ENCODE data around the gene FUCA1. TPM values are rescaled to one million over a fixed set of nuclear protein-coding genes. Genes with fewer than 3 reads are reported as not detected.
A peak's percentile ranks its signal among the peaks of the same experiment; 100 is the strongest.

Gene FUCA1
- total RNA-seq, 1 experiment from 2014 or later: 20.7 TPM

DNA sequence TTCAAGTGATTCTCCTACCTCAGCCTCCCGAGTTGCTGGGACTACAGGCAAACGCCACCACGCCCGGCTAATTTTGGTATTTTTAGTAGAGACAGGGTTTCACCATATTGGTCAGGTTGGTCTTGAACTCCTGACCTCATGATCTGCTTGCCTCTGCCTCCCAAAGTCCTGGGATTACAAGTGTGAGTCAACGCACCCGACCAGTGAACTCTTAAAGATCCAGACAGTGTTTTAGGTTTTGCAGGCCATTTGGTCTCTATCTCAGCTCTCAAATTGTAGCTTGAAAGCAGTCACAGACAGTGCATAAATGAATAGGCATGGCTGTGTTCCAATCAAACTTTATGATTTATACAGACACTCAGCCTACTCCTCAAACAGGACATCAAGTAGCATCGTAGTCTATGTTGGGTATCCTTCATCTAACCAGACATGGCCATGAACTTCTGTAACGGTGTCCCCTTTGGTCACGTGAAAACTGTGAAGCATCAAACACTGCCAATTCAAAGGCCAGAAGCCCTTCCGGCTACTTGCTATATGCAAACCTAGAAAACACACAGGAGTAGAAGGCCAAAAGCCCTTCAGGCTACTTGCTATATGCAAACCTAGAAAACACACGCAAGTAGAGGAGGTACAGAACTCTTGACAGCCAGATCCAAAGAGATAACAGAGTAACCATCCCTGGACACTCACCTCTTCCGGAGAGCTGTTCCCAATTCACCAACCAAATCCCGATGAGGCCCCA is 3.1 kb downstream of the FUCA1 start:
- ChIA-PET CTCF (no interaction called here), POLR2A (no interaction called here), RAD21 (ENCODE audit: low non-redundant PET in 1 of 2, low total read pairs in 2 of 2, uncharacterized antibody in 2 of 2, unreplicated experiment in 2 of 2) (no interaction called here)
- H3K9ac ChIP-seq (ENCODE audit: low read length): no peak overlapping the region
- H4K20me1 ChIP-seq (ENCODE audit: insufficient read depth): no peaks in the 10 kb centered on the region
- DNase-seq (ENCODE audit: low read depth, low spot score) (no peak), ATAC-seq (no peak)
- H3K9me3 ChIP-seq (ENCODE audit: control insufficient read depth in 1 of 2, insufficient read depth in 1 of 2, low read depth in 1 of 2, low read length in 2 of 2): no peaks in the 10 kb centered on the region
- peak overlapping the region in 1 of 2 experiments; percentile 7; a peak in 1 of 4 replicates for H3K4me3 ChIP-seq (replicated peaks in 1 of 2; ENCODE audit: low read depth in 1 of 2, low read length in 2 of 2)
- H2AFZ ChIP-seq (ENCODE audit: low read depth, low read length, poor library complexity, severe bottlenecking): no peak overlapping the region
- peaks cover 34 to 39% of the 10 kb centered on the region in 2 experiments for H3K4me1 ChIP-seq (ENCODE audit: control insufficient read depth in 1 of 2, insufficient read depth in 2 of 2, low read length in 2 of 2)
- H3K9me2 ChIP-seq (ENCODE audit: insufficient read depth): no peaks in the 10 kb centered on the region
- H3K4me2 ChIP-seq (ENCODE audit: low read length): peak overlapping the region; percentile 96
- TF ChIP-seq POLR2A (IDR thresholded peaks at IDR 0.05; ENCODE audit: borderline replicate concordance, extremely low read depth, insufficient read depth, insufficient read length): no peak
- TF ChIP-seq, protein P1, sequence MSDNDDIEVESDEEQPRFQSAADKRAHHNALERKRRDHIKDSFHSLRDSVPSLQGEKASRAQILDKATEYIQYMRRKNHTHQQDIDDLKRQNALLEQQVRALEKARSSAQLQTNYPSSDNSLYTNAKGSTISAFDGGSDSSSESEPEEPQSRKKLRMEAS (IDR thresholded peaks at IDR 0.05): no peak
- no peak for TF ChIP-seq TCF7L2 (IDR thresholded peaks at IDR 0.05; ENCODE audit: borderline replicate concordance, extremely low read depth, insufficient read depth, insufficient read length)
- TF ChIP-seq CBX3 (IDR thresholded peaks at IDR 0.05; ENCODE audit: low read depth): no peak
- no peak for TF ChIP-seq JUND (IDR thresholded peaks at IDR 0.05)
- TF ChIP-seq ELF1 (IDR thresholded peaks at IDR 0.05; ENCODE audit: borderline replicate concordance, low read depth): no peak
- TF ChIP-seq FOSL1 (IDR thresholded peaks at IDR 0.05; ENCODE audit: low read depth): no peak
- TF ChIP-seq ZNF274 (IDR thresholded peaks at IDR 0.05; ENCODE audit: low read depth, low read length): no peak
- no peak for TF ChIP-seq EZH2phosphoT487 (IDR thresholded peaks at IDR 0.05; ENCODE audit: borderline replicate concordance)
- TF ChIP-seq SP1 (IDR thresholded peaks at IDR 0.05; ENCODE audit: low read depth): no peak
- TF ChIP-seq REST (IDR thresholded peaks at IDR 0.05; ENCODE audit: low read depth): no peak
- intact Hi-C loops (cut with micrococcal nuclease): loop anchor here (5.0 kb wide), 1 partner anchor 93 kb away; no protein-coding TSS in a partner anchor
- no TSS peak for BruUV-seq (replicated peaks)
- H3K79me2 ChIP-seq (ENCODE audit: insufficient read depth, low read length): peaks cover 4% of the 10 kb centered on the region; the same call in 1 of the 2 replicates
- no peaks in the 10 kb centered on the region for H3K27me3 ChIP-seq (ENCODE audit: insufficient read depth, low read length)
- H3K27ac ChIP-seq (ENCODE audit: low read depth, low read length): peak overlapping the region; percentile 63
- peaks cover 13 to 15% of the 10 kb centered on the region in 2 experiments; a peak in 3 of 4 replicates for H3K36me3 ChIP-seq (ENCODE audit: control insufficient read depth in 1 of 2, insufficient read depth in 2 of 2, low read length in 2 of 2)

All from HCT116 (cell line).